GM12801 (cell line): Measurements from ENCODE around the gene UVRAG.

ENCODE experiments used
- TF ChIP-seq, protein P1 (sequence below): IDR thresholded peaks from one replicate; pipeline ENCODE4 v1.5.1; 2011; ENCODE audit warnings: control low read depth; ENCODE audit not compliant: insufficient read length; ENCODE audit errors: extremely low read depth

Gene UVRAG

DNA sequence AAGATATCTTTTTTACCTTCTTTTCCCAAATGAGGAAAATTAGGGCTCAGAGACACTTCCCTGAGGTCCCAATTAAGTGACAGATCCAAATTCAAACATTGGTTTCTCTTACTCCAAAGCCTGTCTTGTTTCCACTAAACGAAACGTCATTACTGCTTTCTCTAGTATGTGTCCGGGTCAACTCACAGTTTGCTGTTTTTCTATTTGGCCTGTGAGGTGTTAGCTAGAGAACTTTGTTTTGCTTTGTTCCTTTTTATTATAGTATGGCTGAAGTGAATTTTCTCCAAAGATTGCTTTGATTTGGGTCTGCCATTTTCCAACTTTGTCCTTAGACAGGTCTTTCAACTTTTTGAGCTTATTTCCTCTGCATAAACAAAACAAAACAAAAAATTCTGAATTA lies 179.6 kb downstream of the UVRAG start:
- TF ChIP-seq, protein P1, sequence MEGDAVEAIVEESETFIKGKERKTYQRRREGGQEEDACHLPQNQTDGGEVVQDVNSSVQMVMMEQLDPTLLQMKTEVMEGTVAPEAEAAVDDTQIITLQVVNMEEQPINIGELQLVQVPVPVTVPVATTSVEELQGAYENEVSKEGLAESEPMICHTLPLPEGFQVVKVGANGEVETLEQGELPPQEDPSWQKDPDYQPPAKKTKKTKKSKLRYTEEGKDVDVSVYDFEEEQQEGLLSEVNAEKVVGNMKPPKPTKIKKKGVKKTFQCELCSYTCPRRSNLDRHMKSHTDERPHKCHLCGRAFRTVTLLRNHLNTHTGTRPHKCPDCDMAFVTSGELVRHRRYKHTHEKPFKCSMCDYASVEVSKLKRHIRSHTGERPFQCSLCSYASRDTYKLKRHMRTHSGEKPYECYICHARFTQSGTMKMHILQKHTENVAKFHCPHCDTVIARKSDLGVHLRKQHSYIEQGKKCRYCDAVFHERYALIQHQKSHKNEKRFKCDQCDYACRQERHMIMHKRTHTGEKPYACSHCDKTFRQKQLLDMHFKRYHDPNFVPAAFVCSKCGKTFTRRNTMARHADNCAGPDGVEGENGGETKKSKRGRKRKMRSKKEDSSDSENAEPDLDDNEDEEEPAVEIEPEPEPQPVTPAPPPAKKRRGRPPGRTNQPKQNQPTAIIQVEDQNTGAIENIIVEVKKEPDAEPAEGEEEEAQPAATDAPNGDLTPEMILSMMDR, result no peak

DNA sequence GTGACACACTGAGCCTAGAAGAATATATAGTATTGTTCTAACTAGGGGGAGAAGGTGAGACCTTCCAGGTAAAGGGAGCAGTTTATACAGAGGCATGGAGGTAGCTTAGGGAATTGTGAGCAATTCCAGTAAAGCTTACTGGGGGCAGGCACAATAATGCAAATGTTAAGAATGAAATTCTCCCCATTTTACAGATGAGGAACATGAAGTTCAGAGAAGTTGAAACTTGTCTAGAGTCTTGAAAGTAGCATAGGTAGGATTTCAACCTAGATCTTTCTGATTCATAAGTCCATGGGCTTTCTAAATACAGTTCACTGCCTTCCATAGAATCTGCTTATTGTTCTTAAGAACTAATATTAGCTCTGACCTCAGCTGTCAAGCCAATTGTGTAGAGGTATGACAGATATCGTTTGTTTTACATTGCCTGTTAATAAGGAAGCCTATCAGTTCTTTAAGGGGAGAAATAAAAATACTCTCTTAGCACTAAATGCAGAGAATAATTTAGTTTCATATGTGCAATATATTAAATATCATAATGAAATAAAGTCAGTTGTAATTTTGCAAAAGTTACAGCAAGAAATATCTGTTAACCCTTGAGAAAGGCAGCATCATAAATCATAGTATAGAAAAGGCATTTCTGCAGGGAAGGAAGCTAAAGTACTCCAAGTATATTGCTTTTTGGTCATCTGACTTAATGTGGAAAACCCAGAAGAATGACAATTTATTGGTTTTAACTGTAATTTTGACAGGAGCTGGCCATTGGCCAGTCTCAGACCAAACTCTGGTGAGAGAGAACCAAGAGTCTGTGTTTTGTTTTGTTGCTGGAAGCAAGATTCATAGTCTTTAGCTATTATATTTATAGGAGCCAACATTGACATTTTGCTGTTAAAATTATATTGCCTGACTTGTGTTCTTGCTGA lies 181.8 kb downstream of the UVRAG start:
- TF ChIP-seq, protein P1, result no peak

DNA sequence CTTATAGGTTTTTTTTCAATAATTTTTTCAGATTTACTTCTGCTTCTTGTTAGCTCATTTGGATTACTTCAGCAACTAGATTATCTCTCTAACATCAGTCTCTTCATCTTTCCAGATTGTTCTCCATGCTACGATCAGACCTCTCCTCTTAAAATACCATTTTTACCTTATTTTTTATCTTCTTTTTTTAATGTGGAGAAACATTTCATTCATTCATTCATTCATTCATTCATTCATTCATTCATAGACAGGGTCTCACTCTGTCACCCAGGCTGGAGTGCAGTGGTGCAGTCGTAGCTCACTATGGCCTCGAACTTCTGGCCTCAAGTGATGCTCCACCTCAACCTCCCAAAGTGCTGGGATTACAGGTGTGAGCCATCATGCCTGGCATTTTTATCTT lies 189.4 kb downstream of the UVRAG start:
- TF ChIP-seq, protein P1, result no peak

DNA sequence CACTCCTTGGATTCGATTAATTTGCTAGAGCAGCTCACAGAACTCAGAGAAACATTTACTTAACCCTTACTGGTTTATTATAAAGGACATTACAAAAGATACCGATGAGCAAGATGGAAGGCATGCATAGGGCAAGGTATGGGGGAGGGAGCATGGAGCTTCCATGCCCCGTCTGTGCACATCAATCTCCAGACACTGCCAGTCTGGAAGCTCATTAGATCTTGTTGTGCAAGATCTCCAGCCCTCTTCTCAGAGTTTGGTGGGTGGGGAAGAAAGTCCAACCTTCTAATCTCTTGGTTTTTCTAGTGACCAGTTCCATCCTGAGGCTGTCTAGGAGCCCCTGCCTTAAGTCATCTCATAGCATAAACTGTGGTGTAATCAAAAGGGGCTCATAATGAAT lies 190.7 kb downstream of the UVRAG start:
- TF ChIP-seq, protein P1, result no peak

DNA sequence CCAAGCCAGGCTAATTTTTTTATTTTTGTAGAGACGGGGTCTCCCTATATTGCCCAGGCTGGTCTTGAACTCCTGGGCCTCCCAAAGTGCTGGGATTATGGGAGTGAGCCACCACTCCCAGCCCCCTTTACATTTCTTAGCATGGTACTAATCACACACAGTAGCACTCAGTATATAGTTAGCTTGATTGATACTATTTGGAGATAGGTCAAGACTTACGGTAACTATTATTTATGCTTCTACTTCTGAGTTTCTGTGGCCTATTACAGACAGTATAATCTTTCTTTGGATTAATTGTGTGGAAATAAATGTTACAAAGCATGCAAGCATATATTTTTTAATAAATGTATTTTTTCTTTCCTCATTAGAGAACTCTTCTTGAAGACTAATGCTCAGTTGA lies 192.2 kb downstream of the UVRAG start:
- TF ChIP-seq, protein P1, result no peak

DNA sequence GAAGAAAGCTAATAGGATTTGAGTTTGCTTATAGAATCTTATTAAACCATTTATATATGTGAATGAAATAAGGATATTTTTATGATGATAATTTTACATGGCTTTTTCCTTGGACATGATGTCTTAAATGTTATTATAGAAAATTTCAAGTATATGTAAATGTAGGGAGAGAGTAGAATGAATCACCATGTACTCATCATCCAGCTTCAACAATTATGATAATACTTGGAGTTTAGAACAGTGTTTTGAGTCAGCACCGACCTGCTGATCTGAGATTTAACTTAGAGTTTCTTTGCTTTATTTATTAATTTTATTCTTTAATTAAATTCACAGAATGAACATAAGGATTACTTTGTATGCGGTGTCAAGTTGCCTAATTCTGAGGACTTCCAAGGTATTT lies 193.5 kb downstream of the UVRAG start:
- TF ChIP-seq, protein P1, result no peak

DNA sequence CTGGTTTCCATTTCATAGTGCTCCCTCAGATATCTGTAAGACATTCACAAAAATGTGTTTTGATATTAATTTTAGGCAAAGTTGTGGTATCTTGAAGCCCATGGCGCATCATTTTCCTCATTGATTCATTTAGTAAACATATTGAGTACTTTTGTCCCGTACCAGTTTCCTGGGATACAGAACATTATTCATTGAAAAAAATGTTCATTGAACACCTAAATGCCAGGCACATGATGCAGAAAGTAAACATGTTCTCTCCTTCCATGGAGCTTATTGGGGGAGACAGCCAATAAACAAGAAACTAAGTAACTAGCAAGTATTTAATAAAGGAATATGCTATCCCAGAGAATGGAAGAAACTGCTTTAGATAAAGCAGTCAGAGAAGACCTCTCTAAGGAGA lies 195.0 kb downstream of the UVRAG start:
- TF ChIP-seq, protein P1, result no peak
